GM19397 (cell line): ENCODE data around the gene ETV2.
"Not testable (repeated sequence)": the region's sequence is repeated elsewhere in the genome, so short reads cannot be mapped to it uniquely, and the experiment has no call there.

Source experiments
- ATAC-seq: cut with Tn5 transposase; IDR thresholded peaks from one replicate; pipeline ENCODE4 v1.9.1; 2021; ENCODE audit warnings: mild to moderate bottlenecking, moderate library complexity; ENCODE audit not compliant: unreplicated experiment

ETV2 gene

DNA sequence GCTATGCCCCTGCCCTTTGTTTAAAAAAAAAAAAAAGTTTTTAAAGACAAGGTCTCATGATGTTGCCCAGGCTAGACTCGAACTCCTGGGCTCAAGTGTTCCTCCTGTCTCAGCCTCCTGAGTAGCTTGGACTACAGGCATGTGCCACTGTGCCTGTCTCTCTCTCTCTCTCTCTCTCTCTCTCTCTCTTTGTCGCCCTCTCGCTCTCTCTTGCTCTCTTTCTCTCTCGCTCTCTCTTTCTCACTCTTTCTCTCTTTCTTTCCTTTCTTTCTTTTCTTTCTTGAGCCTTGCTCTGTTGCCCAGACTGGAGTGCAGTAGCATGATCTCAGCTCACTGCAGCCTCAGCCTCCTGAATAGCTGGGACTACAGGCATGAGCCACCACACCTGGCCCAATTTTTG, 14.1 kb downstream of the ETV2 start:
- no peak for ATAC-seq

- no peak for ATAC-seq
Observed at GRCh38 chr19:35656700-35657099, 15.2 kb downstream of the ETV2 start.

GRCh38 chr19:35657904-35658700, 16.6 kb downstream of the ETV2 start:
- ATAC-seq: no peak

GRCh38 chr19:35661995-35662340, 20.4 kb downstream of the ETV2 start:
- no peak for ATAC-seq

DNA sequence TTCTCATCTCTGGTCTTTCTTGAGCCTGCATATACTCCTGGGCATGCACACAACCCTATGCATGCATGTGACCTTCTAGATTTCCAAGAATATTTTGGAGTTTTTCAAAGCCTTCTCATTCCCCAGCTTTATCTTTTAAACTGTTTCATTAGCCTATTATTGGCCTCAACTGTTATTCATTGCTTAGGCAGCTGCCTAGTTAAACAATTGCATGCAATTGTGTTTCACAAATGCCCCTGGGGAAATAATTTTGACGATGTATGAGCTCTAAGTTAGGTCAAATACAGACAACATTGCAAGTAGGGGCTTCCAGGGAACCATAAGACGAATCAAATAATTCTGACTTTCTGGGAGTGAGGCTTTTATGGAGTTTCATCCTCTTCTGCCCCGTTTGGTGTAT, 22.4 kb downstream of the ETV2 start:
- no peak for ATAC-seq

DNA sequence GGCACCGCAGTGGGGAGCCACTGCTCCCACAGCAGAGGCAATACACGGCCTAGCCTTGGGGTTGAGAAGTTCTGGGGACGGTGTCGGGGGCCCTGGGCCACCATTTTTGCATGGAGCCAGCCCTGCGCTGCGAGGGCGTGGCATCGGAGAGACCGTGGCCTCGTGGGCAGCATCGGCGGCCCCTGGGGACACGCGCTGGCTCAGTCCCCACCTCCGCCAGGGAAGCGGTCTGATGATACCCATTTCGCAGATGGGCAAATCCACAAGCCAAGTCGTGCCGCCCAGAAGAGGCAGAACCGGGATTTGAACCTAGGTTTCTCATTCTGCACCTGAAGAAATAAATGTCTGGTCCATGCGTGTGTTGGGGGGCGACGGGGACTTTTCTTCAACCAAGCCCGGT, 23.6 kb downstream of the ETV2 start:
- no peak for ATAC-seq

GRCh38 chr19:35665604-35666003, 24.1 kb downstream of the ETV2 start:
- ATAC-seq: no peak

- no peak for ATAC-seq
Observed at GRCh38 chr19:35666251-35666913, 24.8 kb downstream of the ETV2 start, which contains the start of gene UPK1A. Gene UPK1A (plus strand): TSS chr19:35666517. CDS start chr19:35666813, 296 bp downstream.

GRCh38 chr19:35669566-35669965, 28.0 kb downstream of the ETV2 start:
- no peak for ATAC-seq

DNA sequence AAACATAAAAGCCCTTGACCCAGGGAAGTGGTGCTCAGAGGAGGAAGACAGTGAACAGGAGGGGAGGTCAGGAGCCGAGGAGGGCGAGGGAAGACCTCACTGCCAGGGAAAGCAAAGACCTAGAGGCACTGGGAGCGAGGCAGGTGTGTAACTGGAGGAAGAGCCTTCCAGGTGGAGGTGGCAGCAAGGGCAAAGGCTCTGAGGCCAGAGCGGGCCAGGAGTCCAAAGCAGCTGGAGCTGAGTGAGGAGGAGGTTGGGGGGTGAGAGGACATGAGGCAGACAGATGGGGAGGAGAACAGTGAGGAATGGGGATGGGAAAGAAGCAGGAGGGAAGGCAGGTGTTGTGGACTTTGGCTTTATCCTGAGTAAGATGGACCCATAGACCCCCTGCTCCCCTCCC, 28.4 kb downstream of the ETV2 start:
- ATAC-seq: no peak

GRCh38 chr19:35670686-35671085, 29.1 kb downstream of the ETV2 start:
- no peak for ATAC-seq

DNA sequence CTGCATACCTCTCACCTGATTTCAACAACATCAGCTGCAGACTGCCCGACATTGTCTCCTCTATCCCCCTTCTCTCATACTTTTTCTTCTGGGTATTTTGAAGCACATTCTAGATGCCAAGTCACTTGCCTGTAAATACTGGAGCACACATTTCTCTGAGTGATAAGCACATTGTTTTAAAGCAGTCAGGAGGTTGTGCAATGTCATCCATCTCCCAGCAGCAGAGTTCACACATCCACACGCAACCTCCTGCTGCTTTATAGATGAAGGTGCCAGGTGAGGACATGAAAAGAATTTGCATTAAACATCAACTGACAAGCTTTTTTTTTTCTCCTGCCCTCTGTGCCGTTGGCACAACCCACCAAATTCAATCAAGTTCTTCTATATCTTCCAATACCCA, 30.3 kb downstream of the ETV2 start:
- ATAC-seq: no peak

- ATAC-seq: no peak
Observed at GRCh38 chr19:35673121-35673804, 31.7 kb downstream of the ETV2 start.

DNA sequence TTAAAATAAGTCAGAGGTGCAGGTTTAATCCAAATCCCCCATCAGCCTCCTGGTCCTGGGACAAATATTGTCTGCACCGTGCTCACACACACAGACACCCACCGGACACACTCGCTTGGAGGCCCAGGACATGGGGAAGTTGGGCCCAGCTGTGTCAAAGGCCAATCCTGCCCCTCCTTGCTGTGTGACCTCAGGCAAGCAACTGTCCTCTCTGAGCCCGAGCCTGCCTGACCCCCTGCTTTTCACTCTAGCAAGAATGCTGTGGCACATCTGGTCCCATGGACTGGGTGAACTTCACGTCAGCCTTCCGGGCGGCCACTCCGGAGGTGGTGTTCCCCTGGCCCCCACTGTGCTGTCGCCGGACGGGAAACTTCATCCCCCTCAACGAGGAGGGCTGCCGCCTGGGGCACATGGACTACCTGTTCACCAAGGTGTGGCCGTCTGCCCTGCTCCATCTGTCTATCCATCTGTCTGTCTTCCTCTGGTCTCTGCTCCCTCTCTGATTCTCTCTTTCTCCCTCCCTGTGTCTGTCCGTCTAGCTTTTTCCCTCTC, 34.1 kb downstream of the ETV2 start:
- no peak for ATAC-seq

GRCh38 chr19:35689836-35690235, 48.3 kb downstream of the ETV2 start:
- no peak for ATAC-seq

GRCh38 chr19:35691106-35691505, 49.6 kb downstream of the ETV2 start:
- ATAC-seq: not testable (repeated sequence)

DNA sequence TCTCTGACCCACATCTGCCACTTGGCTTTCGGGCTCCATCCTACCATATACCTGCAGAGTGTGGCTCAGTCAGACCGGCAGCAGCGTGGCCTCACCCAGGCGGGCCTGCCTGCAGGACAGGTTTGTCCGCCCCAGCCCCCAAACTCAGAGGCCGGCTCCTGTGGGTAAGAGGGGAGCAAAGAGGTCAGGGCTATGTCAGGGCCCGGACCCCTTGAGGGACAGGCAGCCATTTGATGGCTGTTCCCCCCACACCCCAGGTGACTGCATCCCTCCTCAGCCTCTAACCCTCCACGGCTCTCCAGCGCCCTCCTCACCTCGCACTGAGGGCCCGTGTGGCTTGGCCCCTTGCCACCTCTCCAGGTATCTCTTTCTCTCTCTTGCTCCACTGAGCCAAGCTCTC, 50.5 kb downstream of the ETV2 start:
- ATAC-seq: no peak

- ATAC-seq: peak; percentile 21
Observed at GRCh38 chr19:35693422-35693821, 51.9 kb downstream of the ETV2 start.

DNA sequence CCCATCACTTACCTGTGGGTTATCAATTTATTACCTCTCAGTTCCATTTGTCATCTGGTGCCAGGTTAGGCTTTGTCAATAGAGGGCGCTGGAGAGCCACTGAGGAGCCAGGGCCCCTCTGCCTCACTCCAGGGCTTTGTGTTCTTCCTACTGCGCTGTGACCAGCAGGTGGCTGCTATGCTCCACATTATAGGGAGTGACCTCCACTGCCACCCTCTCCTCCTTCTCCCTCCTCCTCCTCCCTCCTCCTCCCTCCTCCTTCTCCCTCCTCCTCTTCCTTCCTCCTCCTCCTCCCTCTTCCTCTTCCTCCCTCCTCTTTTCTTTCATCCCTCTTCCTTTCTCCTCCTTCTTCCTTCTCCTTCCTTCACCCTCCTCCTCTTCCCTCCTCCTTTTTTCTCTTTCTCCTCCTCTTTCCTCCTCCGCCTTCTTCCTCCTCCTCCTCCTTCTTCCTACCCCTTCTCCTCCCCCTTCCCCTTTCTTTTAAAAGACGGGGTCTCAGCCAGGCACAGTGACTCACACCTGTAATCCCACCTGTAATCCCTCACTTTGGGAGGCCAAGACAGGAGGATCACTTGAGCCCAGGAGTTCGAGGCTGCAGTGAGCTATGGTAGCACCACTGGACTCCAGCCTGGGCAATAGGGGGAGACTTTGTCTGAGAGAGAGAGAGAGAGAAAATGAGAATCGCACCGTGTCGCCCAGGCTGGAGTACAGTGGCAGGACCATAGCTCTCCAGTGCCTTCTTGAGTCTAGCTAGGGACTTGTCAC, 52.5 kb downstream of the ETV2 start:
- peak; percentile 85 for ATAC-seq
